ENCODE data around the gene MIS18A. TPM values are rescaled to one million over a fixed set of nuclear protein-coding genes. Genes with fewer than 3 reads are reported as not detected.

Gene MIS18A
- total RNA-seq, 1 experiment from 2014 or later, result 10.9 TPM

- H3K27ac Mint-ChIP-seq (ENCODE audit: unreplicated experiment), result no peak overlapping the region
These were observed 40.2 kb upstream of the MIS18A start for GRCh38 chr21:32319012-32319411.

DNA sequence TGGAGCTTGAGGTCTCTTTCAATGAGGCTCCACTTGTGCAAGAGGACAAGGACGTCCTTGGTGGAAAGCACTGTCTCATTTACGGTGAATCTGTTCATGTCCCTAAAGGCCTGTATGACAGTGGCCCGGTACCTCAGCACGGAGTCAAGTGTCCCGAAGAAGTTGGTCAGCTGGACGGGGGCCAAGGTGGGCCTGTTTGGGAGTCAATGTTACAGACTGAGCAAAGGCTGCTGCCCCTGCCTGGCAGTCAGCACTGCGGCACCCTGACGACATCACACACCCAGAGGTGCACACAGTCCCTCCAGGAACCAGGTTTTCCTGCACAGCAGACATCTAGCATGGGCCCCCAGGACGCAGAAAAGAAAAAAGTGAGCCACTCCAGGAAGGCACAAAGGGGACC, 38.9 kb upstream of the MIS18A start:
- Mint-ChIP-seq H3K27me3 (ENCODE audit: unreplicated experiment) (no peaks in the 10 kb centered on the region), H3K36me3 (ENCODE audit: insufficient read depth, unreplicated experiment) (peaks cover 13% of the 10 kb centered on the region), H3K27ac (ENCODE audit: unreplicated experiment) (no peak overlapping the region), H3K4me1 (ENCODE audit: low read depth, unreplicated experiment) (peaks cover 6% of the 10 kb centered on the region), H3K4me3 (ENCODE audit: low read depth, unreplicated experiment) (no peak overlapping the region), H3K9me3 (ENCODE audit: low read depth, unreplicated experiment) (no peaks in the 10 kb centered on the region)
- DNase-seq, result no peak
- no peak for TF ChIP-seq CTCF (IDR thresholded peaks at IDR 0.05; ENCODE audit: unreplicated experiment)
- no TSS peak for BruUV-seq (replicated peaks)
- intact Hi-C loops (cut with micrococcal nuclease; ENCODE audit: unreplicated experiment), result no loop called here
- CTCF ChIA-PET, result interaction anchor here (0.8 to 0.9 kb wide), 2 partner anchors 11 to 14 kb away, joined by 3 read pairs; no protein-coding TSS in a partner anchor

More at GRCh38 chr21:32319012-32319411, 40.2 kb upstream of the MIS18A start:
- Mint-ChIP-seq H3K9me3 (ENCODE audit: low read depth, unreplicated experiment) (no peaks in the 10 kb centered on the region), H3K27me3 (ENCODE audit: unreplicated experiment) (no peaks in the 10 kb centered on the region), H3K4me1 (ENCODE audit: low read depth, unreplicated experiment) (peaks cover 13% of the 10 kb centered on the region), H3K4me3 (ENCODE audit: low read depth, unreplicated experiment) (no peak overlapping the region), H3K36me3 (ENCODE audit: insufficient read depth, unreplicated experiment) (peaks cover 18% of the 10 kb centered on the region)
- CTCF ChIA-PET, result no interaction called here
- BruUV-seq (replicated peaks), result no TSS peak
- TF ChIP-seq CTCF (IDR thresholded peaks at IDR 0.05; ENCODE audit: unreplicated experiment), result no peak
- DNase-seq, result no peak
- intact Hi-C loops (cut with micrococcal nuclease; ENCODE audit: unreplicated experiment), result no loop called here

DNA sequence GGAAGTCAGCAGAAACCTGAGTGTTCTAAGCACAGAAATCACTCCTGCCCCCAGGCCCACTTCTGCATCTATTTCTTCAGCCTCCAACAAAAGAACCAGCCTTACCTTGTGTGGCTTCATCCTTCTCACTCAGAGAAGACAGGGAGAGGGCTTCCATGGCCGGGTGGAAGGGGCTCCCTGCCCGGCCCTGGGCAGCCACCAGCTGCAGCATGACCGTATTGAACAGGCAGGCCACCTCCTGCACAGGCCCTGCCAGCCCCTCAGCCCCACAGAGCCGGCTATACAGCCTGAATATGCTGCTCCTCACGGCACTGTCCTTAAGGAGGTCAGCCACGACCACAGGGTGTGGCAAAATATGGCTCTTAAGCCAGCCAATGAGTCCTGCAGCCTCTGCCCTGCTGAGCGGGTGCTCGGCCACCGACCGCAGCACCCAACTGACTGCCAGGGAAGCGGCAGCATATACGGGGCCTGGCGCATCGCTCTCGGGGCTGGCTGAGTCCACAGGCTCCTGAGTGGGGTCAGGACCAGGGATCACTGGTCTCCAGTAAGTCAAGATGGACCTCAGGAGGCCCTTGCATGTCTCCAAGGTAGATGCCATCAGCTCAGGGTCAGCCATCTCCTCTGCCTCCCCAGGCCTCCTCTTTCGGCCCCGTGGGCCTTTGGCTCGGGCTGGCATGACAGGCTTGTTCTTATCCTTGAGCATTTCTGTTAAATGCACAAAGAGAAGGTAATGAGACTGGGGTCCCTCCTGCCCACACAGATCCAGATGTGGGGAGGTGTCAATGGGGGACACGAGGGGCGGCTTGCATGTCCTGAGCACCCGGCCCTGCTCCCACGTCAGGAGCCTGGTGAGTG, 37.7 kb upstream of the MIS18A start:
- Mint-ChIP-seq H3K4me1 (ENCODE audit: low read depth, unreplicated experiment) (no peaks in the 10 kb centered on the region), H3K4me3 (ENCODE audit: low read depth, unreplicated experiment) (no peak overlapping the region), H3K9me3 (ENCODE audit: low read depth, unreplicated experiment) (no peaks in the 10 kb centered on the region), H3K27ac (ENCODE audit: unreplicated experiment) (no peak overlapping the region), H3K27me3 (ENCODE audit: unreplicated experiment) (no peaks in the 10 kb centered on the region), H3K36me3 (ENCODE audit: insufficient read depth, unreplicated experiment) (peaks cover 14% of the 10 kb centered on the region)
- no peak for TF ChIP-seq CTCF (IDR thresholded peaks at IDR 0.05; ENCODE audit: unreplicated experiment)
- no peak for DNase-seq
- CTCF ChIA-PET, result interaction anchor here (0.8 to 0.9 kb wide), 2 partner anchors 10 to 16 kb away, joined by 3 read pairs; no protein-coding TSS in a partner anchor
- BruUV-seq (replicated peaks), result no TSS peak
- intact Hi-C loops (cut with micrococcal nuclease; ENCODE audit: unreplicated experiment), result no loop called here

GRCh38 chr21:32315511-32316281, 36.8 kb upstream of the MIS18A start:
- Mint-ChIP-seq H3K27ac (ENCODE audit: unreplicated experiment) (no peak overlapping the region), H3K36me3 (ENCODE audit: insufficient read depth, unreplicated experiment) (peaks cover 17% of the 10 kb centered on the region), H3K4me1 (ENCODE audit: low read depth, unreplicated experiment) (no peaks in the 10 kb centered on the region), H3K27me3 (ENCODE audit: unreplicated experiment) (no peaks in the 10 kb centered on the region), H3K9me3 (ENCODE audit: low read depth, unreplicated experiment) (no peaks in the 10 kb centered on the region), H3K4me3 (ENCODE audit: low read depth, unreplicated experiment) (no peak overlapping the region)
- BruUV-seq (replicated peaks), result no TSS peak
- CTCF ChIA-PET, result interaction anchor here (0.6 kb wide), 1 partner anchor 13 kb away, joined by 3 read pairs; no protein-coding TSS in a partner anchor
- no peak for TF ChIP-seq CTCF (IDR thresholded peaks at IDR 0.05; ENCODE audit: unreplicated experiment)
- no peak for DNase-seq
- intact Hi-C loops (cut with micrococcal nuclease; ENCODE audit: unreplicated experiment), result no loop called here

Data from Calu3 (cell line).